Measurements from ENCODE around the gene OTC. TPM values are rescaled to one million over a fixed set of nuclear protein-coding genes. Genes with fewer than 3 reads are reported as not detected.

OTC gene
- total RNA-seq, 1 experiment from 2014 or later: not detected

- Histone ChIP-seq H4K91ac (ENCODE audit: insufficient read length, low read depth, low read length) (no peak overlapping the region), H3K79me1 (ENCODE audit: insufficient read depth, low read depth, low read length, poor library complexity, severe bottlenecking) (no peaks in the 10 kb centered on the region), H3K4me2 (ENCODE audit: insufficient read depth, insufficient read length, low read length) (no peak overlapping the region), H3K4me1 (ENCODE audit: insufficient read depth, low read length) (no peaks in the 10 kb centered on the region), H3K27me3 (ENCODE audit: insufficient read depth, low read length) (no peaks in the 10 kb centered on the region), H2BK5ac (ENCODE audit: insufficient read length, low read length) (no peak overlapping the region), H4K5ac (ENCODE audit: insufficient read length, low read depth, low read length) (no peak overlapping the region), H3K23me2 (ENCODE audit: insufficient read length, low read depth, low read length, poor library complexity, severe bottlenecking) (no peaks in the 10 kb centered on the region), H3K27ac (ENCODE audit: insufficient read length, low read depth, low read length) (no peak overlapping the region), H3K9me3 (ENCODE audit: control insufficient read depth, low read depth, low read length) (no peaks in the 10 kb centered on the region), H3K18ac (ENCODE audit: insufficient read length, low read depth, low read length) (no peak overlapping the region), H3K56ac (ENCODE audit: insufficient read length, low read depth, low read length) (no peak overlapping the region), H2BK120ac (ENCODE audit: low read depth, low read length, poor library complexity, severe bottlenecking) (no peak overlapping the region), H3K79me2 (ENCODE audit: insufficient read depth, low read length) (no peaks in the 10 kb centered on the region), H3T11ph (ENCODE audit: low read length) (no peak overlapping the region), H2AFZ (ENCODE audit: low read length) (no peak overlapping the region), H3K14ac (ENCODE audit: insufficient read depth, low read length) (no peak overlapping the region), H4K8ac (replicated peaks; ENCODE audit: insufficient read length, low read depth, low read length) (no peak overlapping the region), H2BK15ac (ENCODE audit: low read depth, low read length) (no peak overlapping the region), H3K4ac (ENCODE audit: low read depth, low read length) (no peak overlapping the region), H3K23ac (ENCODE audit: insufficient read length, low read depth, low read length) (no peak overlapping the region), H2BK12ac (ENCODE audit: insufficient read length, low read depth, low read length) (no peak overlapping the region), H3K9ac (ENCODE audit: extremely low read depth, insufficient read length, low read length) (no peak overlapping the region), H2BK20ac (ENCODE audit: low read depth, low read length, poor library complexity, severe bottlenecking) (no peak overlapping the region), H4K20me1 (ENCODE audit: control insufficient read depth, insufficient read depth, insufficient read length) (no peaks in the 10 kb centered on the region), H2AK5ac (ENCODE audit: insufficient read length, low read length) (no peak overlapping the region)
- peaks cover 0 to 8% of the 10 kb centered on the region in 2 experiments; a peak in 2 of 4 replicates for H3K4me1 Mint-ChIP-seq
- H3K27me3 Mint-ChIP-seq (ENCODE audit: low read depth): no peaks in the 10 kb centered on the region
- no peak for DNase-seq
- TF ChIP-seq, protein P1, sequence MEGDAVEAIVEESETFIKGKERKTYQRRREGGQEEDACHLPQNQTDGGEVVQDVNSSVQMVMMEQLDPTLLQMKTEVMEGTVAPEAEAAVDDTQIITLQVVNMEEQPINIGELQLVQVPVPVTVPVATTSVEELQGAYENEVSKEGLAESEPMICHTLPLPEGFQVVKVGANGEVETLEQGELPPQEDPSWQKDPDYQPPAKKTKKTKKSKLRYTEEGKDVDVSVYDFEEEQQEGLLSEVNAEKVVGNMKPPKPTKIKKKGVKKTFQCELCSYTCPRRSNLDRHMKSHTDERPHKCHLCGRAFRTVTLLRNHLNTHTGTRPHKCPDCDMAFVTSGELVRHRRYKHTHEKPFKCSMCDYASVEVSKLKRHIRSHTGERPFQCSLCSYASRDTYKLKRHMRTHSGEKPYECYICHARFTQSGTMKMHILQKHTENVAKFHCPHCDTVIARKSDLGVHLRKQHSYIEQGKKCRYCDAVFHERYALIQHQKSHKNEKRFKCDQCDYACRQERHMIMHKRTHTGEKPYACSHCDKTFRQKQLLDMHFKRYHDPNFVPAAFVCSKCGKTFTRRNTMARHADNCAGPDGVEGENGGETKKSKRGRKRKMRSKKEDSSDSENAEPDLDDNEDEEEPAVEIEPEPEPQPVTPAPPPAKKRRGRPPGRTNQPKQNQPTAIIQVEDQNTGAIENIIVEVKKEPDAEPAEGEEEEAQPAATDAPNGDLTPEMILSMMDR (conservative IDR thresholded peaks at IDR 0.05): no peak
- peaks cover 4 to 5% (median 4%) of the 10 kb centered on the region in 3 experiments; a peak in 6 of 7 replicates for H3K36me3 Mint-ChIP-seq (ENCODE audit: insufficient read depth in 1 of 3, low read depth in 3 of 3)
- H3K9me3 Mint-ChIP-seq: peaks cover 29 to 32% of the 10 kb centered on the region in 2 experiments
- H3K4me3 Mint-ChIP-seq: no peak overlapping the region
- no peak overlapping the region for H3K27ac Mint-ChIP-seq
- no CpG with 5 or more reads among the region's 4 CpGs for WGBS (ENCODE audit: extremely low coverage, insufficient read length, low lambda C conversion rate)
Observed at GRCh38 chrX:38318606-38319005, 33.8 kb upstream of the OTC start.
